Stimulated activated CD4-positive, alpha-beta T cell treated with anti-CD3 and anti-CD28 coated beads, Interleukin-15, amount 100 ng/mL, for 24 hours (primary cell): ENCODE data around the gene CACNA2D2.

Experiments used
- DNase-seq: peaks from one replicate; pipeline ENCODE4 v3.0.0-alpha.2; 2020

CACNA2D2 gene

DNA sequence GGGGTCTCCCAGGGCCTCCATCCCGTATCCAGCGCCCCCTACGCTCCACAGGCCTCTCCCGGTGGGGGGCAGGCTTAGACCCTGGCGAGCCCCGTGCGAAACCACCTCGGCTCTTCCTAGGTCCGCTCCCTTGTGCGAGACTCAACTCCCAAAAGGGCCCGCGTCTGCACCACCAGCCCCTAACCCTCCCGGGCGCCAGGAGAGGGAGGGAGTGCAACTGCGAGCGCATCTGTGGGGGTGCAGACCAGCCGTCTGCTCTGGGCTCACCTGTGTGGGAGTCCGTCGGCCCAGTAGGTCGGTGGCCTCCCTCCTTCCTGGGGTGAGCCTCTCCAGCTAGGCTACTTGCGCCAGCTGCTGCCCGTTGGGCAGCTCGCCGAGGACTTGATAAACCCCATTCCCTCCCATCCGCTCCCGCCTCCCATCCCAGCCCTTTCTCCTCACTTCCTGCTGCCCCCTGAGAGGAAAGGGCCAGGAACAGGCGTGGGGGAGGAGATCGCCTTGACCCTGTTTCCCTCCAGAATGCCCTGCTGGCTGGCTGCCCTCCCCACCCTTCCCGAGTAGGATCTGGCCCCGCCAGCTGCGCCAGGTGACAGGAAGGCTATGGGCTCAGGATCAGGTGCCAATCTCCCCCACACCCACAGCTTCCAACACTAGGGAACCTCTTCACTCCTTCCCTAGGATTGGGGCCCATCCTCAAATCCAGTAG is 180.9 kb downstream of the CACNA2D2 start, which contains the start of gene HYAL2:
HYAL2 (minus strand) TSS at position 360 of the 706 bp plus-strand sequence. CDS start 2,256 bp downstream, outside the sequence.
- DNase-seq = no peak

DNA sequence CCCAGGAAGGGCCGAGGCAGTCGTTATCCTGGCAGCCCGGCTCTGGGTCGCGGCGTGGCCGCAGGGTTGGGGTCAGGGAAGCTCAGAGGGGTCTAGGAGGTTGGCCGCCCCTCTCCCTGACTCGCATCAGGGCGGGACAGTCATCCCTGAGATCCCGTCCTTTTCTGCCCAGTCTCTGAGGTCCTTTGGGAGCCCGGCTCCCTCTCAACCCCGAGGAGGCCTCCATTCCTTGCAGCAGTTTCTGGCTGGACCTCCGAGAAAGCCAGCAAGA is 181.4 kb downstream of the CACNA2D2 start:
- DNase-seq = no peak

DNA sequence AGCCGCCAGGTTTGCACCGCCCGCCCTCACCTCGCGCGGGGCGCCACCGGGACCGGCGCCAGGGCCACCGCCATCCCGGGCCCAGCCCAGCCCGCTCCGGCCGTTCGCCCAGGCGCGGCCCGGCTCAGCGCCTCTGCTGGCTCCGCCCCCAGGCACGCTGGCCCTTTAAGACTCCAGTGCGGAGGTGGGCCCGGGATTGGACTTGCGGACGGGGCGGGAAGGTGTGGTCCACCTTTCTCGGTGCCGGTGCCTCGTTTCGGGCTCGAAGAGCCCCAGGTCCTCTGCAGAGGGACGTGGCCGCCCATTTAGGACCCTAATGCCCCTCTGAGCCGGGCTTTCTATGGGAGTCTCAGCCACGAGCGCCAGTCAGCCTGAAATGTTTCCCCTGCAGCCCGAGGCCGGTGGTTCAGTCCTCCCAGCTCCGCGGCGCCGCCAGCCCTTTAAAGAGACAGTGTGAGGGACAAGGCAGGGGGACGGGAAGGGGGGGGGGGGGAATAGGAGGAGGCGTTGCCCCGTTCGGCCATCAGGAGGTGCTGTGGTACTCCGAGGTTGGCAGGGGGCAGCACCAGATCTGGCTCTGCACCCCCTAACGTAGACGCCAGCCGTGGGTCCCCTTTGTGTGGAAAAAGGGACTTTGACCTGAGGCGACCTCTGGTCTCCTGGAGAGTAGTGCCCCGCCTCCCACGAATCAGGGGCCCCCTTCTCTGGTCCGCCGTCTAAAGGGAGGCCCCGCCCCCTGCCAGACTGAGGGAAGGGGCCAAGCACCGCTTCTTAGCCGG is 181.9 kb downstream of the CACNA2D2 start:
- peak; percentile 91 for DNase-seq

DNA sequence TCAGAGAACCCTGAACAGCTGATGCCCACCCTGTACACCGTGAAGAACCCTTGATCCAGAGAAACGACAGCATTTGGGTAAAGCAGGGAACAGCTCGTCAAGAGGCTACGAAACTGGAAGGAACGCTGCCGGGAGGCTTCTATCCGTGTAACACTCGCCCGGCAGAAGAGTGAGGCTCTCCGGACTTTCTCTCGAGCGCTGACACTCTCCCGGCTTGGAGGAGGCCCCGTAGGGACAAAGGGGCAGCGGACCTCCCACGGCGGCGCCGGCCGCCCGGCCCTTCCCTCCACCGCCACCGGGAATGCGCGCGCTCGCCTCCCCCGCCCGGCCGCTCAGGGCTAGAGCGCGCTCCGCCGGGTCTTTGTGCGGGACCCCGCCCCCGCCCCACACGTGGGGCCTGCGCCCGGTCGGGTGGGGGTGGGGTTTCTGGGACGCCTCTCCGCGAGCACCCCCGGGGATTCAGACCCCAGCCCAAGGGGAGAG is 182.5 kb downstream of the CACNA2D2 start:
- DNase-seq = peak; percentile 79

DNA sequence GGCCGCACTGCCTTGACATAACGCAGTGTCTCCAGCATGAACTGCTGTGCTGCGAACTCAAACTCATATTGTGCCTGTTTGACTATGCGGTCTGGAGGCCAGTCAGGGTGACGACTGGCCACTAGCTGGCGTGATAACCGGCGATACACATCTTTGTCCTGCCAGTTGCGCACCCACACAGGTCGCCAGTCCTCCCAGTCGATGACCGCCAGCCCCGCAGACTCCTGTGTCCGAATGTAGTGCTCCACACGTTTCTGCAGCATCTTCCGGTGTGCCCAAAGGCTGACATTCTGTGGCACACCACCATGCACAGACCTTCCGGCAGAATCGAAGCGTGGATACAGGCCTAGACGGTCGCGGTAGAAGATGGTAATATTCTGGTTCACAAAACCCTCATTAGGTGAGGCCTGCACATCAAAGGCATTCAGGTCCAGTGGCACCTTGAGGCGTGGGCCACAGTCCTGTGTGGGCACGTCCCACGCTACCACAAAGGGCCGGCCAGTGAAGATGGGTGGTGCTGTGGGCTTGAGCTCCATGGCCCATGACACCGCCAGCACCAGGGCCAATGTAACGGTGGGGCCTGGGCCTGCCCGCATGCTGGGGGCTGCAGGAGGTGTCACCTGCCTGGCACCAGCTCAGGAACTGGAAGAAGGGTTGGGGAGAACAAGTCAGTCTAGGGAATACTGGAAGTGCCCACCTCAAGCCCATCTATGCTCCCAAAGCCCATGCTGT is 183.4 kb downstream of the CACNA2D2 start:
- DNase-seq = no peak

DNA sequence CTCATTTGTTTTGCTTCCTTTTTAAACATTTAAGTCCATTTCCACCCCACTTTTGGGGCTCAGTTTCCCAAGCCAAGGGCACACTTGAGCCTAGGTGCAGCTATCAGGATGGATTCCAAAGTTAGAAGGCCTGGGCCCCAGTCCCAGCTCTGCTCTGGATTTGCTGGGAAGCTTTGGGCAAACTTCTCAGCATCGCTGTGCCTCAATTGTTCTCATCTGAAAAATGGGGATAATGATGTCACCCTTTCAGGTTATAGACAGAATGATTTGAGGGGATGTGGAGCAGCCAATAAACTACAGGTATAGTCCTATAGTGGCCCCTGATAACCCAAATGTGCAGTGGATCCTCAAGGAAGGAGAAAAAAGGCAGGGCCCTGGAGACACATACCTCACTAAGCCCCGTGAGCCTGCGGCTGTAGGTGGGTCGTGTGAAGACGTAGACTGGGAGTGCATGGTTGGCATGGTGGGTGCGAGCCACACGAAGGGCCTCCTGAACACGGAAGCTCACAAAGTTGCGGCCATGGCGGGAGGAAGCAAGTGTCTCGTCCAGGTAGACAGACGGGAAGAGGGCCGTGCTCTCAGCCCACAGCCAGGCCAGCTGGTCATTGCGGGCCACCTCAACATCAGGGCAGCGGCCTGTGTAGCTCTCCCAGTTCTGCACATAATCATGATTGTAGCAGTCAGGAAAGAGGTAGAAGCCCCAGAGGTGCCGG is 184.1 kb downstream of the CACNA2D2 start:
- DNase-seq = no peak

DNA sequence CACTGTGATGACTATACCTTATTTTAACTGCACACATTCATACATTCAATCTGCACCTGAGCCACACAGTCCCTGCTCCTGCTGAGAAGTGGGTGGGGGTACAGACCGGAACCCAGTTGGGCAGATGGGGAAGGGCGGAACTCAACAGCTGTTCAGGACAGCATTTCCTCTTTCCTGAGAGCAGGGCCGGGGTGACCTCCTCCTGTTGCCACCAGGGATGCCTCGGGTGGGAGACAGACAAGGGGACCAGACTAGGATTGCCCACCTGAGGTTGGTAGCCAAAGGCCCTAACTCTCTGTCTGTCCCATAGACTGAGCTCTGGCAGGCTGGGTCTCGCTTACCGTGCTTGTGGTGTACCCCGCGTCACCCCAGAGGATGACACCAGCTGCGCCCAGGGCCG is 184.8 kb downstream of the CACNA2D2 start:
- no peak for DNase-seq

DNA sequence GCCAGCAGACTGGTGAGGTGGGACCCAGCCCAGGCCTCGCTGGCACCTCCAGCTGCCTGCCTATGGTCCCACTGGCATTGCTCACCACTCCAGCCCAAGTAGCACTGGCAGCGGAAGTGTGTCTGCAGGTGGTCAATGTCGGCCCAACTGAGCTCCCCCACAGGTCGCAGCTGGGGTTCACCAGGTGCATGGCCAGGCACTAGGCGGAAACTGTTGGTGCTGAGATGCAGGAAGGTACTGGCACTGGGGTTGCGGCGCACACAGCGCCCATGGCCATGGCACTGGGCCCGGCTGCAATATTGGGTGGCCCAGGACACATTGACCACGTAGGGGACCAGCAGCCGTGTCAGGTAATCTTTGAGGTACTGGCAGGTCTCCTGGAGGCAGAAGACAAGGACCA is 185.3 kb downstream of the CACNA2D2 start:
- no peak for DNase-seq

DNA sequence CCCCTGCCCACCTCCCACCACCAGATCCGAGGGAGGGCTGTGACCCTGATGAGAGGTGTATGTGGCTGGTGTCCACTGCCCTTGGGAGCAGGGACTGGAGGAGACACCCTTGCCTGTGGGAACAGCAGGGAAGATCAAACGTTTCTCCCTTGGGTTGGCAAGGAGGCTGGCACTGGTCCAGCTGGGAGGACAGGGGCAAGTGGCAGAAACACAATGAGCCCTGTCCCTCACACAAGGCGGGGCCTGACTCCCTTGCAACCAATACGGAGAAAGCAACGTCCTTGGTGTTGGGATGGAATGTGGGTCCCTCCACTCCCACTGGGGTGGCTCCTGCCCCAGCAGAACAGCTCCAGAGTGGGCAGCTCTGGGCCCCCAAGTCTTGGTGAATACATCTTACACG is 186.1 kb downstream of the CACNA2D2 start:
- DNase-seq = no peak

DNA sequence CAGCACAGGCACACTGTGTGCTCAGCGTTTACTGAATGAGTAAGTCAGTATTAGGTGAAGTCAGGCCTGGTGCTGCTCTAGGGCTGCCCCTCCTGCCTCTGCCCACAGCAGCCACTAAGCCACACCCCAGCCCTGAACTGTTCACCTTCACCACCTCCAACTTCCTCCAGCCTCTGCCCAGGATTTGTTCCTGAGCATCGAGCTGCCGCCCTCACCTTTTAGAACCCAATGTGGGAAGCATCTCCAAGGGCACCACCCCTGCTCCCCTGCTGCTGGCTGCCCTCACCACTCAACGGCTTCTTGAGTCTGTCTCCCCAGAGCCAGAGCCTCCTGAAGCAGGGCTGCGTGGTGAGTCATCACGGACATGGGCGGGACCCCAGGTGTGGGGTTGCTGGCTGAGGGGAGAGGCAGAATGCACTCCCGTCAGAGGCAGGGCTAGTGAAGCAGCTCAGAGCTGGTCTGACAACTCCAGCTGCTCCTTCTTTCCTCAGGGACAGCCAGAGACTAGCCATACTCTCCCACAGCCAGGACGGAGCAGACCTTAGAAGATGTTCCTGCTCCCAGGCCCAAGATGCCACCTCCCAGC is 186.7 kb downstream of the CACNA2D2 start:
- peak; percentile 60 for DNase-seq

DNA sequence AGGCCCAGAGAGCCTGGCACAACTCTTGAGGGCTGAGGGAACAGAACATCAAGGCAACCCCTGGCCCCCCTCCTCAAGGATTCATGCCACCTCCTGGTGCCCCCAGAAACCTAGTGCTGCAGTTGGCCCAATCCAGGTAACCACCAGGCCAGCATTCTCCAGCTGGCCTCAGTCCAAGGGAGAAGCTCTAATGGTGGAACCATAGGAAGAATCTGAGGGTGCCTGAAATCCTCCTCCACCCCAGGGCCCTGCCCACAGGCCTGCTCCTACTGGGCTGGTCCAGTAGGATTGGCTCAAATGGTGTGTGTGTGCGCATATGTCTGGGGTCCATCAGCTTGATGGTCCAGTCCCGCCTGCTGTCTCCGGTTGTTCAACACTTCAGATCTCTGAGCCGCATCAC is 188.6 kb downstream of the CACNA2D2 start:
- DNase-seq = no peak

DNA sequence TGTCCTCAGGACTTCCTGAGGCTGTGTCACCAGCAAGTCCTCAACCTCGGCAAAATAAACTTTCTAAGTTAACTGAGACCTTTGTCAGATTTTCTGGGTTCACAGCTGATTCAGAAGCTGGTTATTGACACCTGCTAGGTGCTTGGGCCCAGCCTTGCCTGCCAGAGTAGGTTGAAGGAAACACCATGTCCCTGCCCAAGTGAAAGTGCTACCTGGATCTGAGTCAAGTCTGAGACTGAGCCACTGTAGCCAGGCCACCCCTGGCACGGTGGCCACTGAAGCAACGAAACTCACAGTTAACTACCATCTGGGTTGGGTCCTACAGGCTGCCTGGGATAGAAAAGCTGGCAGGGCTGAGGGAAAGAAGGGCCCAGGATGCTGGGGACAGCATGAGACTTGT is 189.1 kb downstream of the CACNA2D2 start:
- no peak for DNase-seq
